Pancreas (tissue), 10 donors: ENCODE data around the gene PAM16. TPM values are rescaled to one million over a fixed set of nuclear protein-coding genes. Genes with fewer than 3 reads are reported as not detected.

Source experiments
- ATAC-seq, 4 donors: fragments of 200-7000 bp; cut with Tn5 transposase; one replicate each; pipeline versions ENCODE4 v1.8.0 to v1.9.1; 2020; ENCODE audit warnings: mild to moderate bottlenecking in 4 of 4, moderate library complexity in 4 of 4
- DNase-seq, 6 donors: peaks; one replicate each; pipeline ENCODE4 v3.0.0-alpha.2; 2020
- FAIRE-seq: peaks from 2 replicates; lab custom pipeline; 2012; peaks lifted over from hg19 to GRCh38; lab: Jason Lieb, UNC
- H3K27ac ChIP-seq, 4 donors: fragments of 200-600 bp; sonication (generic); 1 replicate in 3 of 4; 2 replicates in 1 of 4; pipeline versions ENCODE4 v1.5.0 to v1.8.0; 2020
- H3K27me3 ChIP-seq, 4 donors: fragments of 200-600 bp; one replicate each; pipeline ENCODE4 v1.8.0; 2021
- H3K36me3 ChIP-seq, 3 donors: fragments of 200-600 bp; sonication (generic) in 1 of 3; one replicate each; pipeline versions ENCODE4 v1.5.0 to v1.8.0; 2020 to 2021
- H3K4me1 ChIP-seq, 3 donors: fragments of 200-600 bp; one replicate each; pipeline ENCODE4 v1.8.0; 2021
- H3K4me3 ChIP-seq, 4 donors: fragments of 200-600 bp; sonication (generic) in 2 of 4; one replicate each; pipeline versions ENCODE4 v1.5.0 to v1.8.0; 2020 to 2021
- H3K9me3 ChIP-seq, 4 donors: fragments of 200-600 bp; one replicate each; pipeline ENCODE4 v1.8.0; 2021
- WGBS, 2 donors: extraction: QIAGEN DNeasy Blood & Tissue Kit; methylation state at CpG; one replicate each; pipeline ENCODE4 v1.1.7; 2013; 5-methylcytosine and 5-hydroxymethylcytosine counted together
- intact Hi-C, 3 donors: fragments of 100-400 bp; cut with DNase I; formaldehyde crosslinking; loops; one replicate each; pipeline versions ENCODE4 v1.11.1 to v1.14.2; 2022
- polyA plus RNA-seq, 2 donors: library from polyadenylated mRNA; stranded (reverse); fragments of 200-250 nt; gene quantifications; one replicate each; pipeline ENCODE4 v1.2.3, GENCODE V29; 2013
- total RNA-seq, 6 donors: library from RNA; stranded (reverse); fragmentation: NEBNext Ultra II Directional in 4 of 6; extraction: Animal tissue kit (Norgen Biotek cat#: 25700) in 4 of 6; gene quantifications; one replicate each; pipeline versions ENCODE4 v1.2.1 to v1.2.4, GENCODE V29; 2021 to 2023
- TF ChIP-seq, protein P1 (sequence below), 4 donors: fragments of 200-600 bp; sonication (generic) in 3 of 4; IDR thresholded peaks; one replicate each; pipeline versions ENCODE4 v1.5.0 to v1.8.0; 2021; ENCODE audit warnings: antibody characterized with exemption in 4 of 4
- donor health status: healthy with polysubstance abuse.
- donor health status: DM: no; HTN: no; CAD: no; lungs with moderate emphysema.
- donor health status: DM: no; HTN: no; CAD: no.
- donor health status: control.
- donor health status: control.
- donor health status: Bipolar disorder and iron deficiency.
- donor health status: DM: yes; HTN: yes; CAD: no.
- donor health status: DM: no; HTN: no; CAD: no.
- donor health status: DM: no; HTN: no; CAD: no.
- donor health status: DM: yes; HTN: yes; CAD: no.

The PAM16 gene
- total and polyA plus RNA-seq, 8 donors = 12.2 to 106 (median 27.2) TPM

DNA sequence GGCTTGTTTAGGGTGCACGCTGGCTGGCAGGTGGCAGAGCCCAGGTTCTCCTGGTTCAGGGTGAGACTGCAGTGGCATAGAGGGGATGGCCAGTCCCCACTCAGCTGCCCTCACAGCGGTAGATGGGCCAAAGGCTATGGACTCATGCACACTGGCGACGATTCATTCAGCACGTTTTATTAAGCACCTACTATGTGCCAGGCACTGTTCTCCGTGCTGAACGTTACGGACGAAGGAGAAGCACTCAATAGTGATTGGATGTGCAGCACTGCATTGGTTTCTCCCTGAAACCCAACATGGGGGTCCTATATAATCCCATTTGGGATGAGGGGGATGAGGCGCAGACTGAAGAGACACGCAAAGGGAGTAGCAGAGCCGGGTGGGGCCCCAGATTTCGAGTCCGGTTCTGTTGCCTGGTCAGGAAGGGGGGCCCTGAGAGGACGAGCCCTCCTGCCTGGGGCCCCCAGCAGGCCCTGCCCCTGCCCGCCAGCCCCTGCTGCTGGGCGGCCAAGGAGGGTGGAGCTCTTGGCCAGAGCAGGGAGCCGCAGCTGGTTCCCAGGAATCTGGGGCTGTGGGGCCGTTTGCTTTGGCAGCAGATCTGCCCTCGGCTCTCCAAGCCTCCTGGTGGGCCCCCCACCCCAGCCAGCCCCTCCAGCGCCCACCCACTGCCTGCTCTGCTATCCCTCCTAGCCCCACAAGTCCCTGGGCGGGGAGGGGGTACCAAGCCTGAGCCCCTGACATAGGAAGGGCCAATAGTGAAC is 26.4 kb downstream of the PAM16 start:
- no peaks in the 10 kb centered on the region for H3K9me3 ChIP-seq
- TF ChIP-seq, protein P1, sequence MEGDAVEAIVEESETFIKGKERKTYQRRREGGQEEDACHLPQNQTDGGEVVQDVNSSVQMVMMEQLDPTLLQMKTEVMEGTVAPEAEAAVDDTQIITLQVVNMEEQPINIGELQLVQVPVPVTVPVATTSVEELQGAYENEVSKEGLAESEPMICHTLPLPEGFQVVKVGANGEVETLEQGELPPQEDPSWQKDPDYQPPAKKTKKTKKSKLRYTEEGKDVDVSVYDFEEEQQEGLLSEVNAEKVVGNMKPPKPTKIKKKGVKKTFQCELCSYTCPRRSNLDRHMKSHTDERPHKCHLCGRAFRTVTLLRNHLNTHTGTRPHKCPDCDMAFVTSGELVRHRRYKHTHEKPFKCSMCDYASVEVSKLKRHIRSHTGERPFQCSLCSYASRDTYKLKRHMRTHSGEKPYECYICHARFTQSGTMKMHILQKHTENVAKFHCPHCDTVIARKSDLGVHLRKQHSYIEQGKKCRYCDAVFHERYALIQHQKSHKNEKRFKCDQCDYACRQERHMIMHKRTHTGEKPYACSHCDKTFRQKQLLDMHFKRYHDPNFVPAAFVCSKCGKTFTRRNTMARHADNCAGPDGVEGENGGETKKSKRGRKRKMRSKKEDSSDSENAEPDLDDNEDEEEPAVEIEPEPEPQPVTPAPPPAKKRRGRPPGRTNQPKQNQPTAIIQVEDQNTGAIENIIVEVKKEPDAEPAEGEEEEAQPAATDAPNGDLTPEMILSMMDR (IDR thresholded peaks at IDR 0.05) = no peak
- ATAC-seq (no peak), DNase-seq (peak in 2 of 6 donors; percentile 52 to 66), FAIRE-seq (no peak)
- no peaks in the 10 kb centered on the region for H3K27me3 ChIP-seq
- intact Hi-C loops = no loop called here
- 75 to 78% methylated on average over 22 of the region's 22 CpGs for WGBS, 2 donors
- no peaks in the 10 kb centered on the region for H3K36me3 ChIP-seq
- no peak overlapping the region for H3K4me3 ChIP-seq
- H3K27ac ChIP-seq = peak overlapping the region; percentile 76 to 91 (median 84)
- peaks cover 15 to 34% (median 16%) of the 10 kb centered on the region in 3 donors for H3K4me1 ChIP-seq

DNA sequence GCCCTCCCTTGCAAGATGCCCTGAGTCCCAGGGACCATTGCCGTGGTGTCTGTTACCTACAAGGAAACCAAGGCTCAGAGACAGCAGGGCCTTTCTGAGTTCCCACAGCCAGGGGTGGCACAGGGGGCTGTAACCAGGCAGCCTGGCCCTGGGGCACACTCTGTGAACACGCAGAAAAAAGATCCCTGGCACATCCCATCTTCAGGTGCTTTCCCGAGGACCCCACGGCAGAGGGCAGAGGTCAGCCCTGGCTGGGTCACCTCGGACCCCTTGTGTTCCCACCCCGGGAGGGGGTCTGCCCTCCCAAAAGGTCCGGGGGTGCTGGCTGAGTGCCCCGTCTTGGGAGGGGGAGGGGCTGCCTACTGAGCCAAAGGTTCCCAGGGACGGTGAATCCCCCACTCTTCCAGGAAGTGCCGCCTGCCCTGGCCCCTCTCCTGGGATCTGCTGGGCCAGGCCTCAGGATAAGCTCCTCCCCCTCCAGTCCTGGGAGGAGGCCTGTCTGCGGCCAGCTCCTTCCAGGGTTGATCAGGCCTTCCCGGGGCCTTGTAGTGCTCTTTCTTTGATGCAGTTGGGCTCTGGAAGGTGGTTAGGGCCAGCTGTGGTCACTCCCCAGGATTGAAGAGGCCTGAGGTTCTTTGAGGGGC is 27.2 kb downstream of the PAM16 start:
- H3K4me3 ChIP-seq = no peak overlapping the region
- no peaks in the 10 kb centered on the region for H3K36me3 ChIP-seq
- no peaks in the 10 kb centered on the region for H3K9me3 ChIP-seq
- DNase-seq (peak; percentile 68 to 83 (median 76)), FAIRE-seq (no peak), ATAC-seq (peak; percentile 58 to 77 (median 66))
- no peaks in the 10 kb centered on the region for H3K27me3 ChIP-seq
- peaks cover 15 to 32% (median 16%) of the 10 kb centered on the region in 3 donors for H3K4me1 ChIP-seq
- H3K27ac ChIP-seq = peak overlapping the region; percentile 76 to 91 (median 84)
- TF ChIP-seq, protein P1 (IDR thresholded peaks at IDR 0.05) = no peak
- WGBS, 2 donors = 14 to 28% methylated on average over 12 of the region's 12 CpGs
- intact Hi-C loops = no loop called here

- H3K4me1 ChIP-seq = peaks cover 10 to 25% (median 17%) of the 10 kb centered on the region in 3 donors
Measured at GRCh38 chr16:4323071-4323844, 27.9 kb downstream of the PAM16 start.

DNA sequence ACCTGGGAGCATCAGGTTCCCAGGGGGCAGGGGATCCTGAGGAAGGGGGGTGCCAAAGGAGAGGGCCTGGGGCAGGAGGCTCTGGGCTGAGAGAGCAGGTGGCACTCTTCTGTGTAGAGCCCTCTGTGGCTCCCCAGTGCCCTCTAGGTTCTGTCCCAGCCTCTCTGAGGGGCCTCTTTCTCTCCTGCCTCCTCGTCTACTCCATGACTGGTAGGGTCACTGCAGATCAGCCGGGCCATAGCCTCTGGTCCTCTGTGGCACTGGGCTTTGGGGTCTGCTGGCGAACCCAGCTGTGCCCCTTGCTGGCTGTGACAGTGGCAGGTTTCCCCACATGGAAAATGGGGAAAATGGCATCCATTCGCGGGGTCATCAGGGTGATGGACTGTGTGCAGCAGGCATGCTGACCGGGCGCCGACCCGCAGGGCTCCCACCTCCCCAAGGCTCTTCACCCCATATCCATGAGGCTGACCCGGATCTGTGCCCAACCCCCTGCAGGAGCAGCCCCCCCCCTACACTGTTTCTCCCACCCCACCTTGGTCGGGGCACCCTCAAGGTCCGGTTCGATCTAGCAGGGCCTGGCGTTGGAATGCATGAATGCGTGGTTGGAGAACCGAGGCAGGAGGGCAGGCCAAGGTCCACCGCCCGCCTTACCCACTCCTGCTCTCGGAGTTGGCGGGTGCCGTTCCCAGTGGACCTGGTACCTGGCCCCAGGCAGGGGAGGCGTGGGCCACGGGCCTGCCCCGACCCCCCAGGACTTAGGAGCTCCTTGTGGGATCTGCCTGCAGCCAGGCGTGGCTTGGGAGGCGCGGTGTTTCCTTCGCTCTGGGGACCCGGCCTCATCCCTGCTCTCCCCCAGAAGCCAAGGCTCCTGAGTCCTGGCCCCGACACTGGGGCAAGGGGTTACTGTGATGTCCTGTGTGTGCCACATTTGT is 28.7 kb downstream of the PAM16 start:
- H3K4me1 ChIP-seq = peaks cover 10 to 29% (median 26%) of the 10 kb centered on the region in 3 donors
- intact Hi-C loops = no loop called here
- H3K27ac ChIP-seq = peak overlapping the region; percentile 36 to 91 (median 84)

More at GRCh38 chr16:4323071-4323844, 27.9 kb downstream of the PAM16 start:
- Histone ChIP-seq H3K4me3 (no peak overlapping the region), H3K9me3 (no peaks in the 10 kb centered on the region), H3K27ac (peak overlapping the region; percentile 76 to 91 (median 84)), H3K36me3 (no peaks in the 10 kb centered on the region), H3K27me3 (no peaks in the 10 kb centered on the region)
- TF ChIP-seq, protein P1 (IDR thresholded peaks at IDR 0.05) = no peak
- 22 to 52% methylated on average over 17 to 21 of the region's 21 CpGs for WGBS, 2 donors
- intact Hi-C loops = no loop called here
- ATAC-seq (peak; percentile 35 to 51 (median 42)), DNase-seq (peak; percentile 51 to 76 (median 64)), FAIRE-seq (no peak)

More for the DNA sequence above, 28.7 kb downstream of the PAM16 start:
- TF ChIP-seq, protein P1 (IDR thresholded peaks at IDR 0.05) = no peak
- ATAC-seq (no peak), FAIRE-seq (no peak), DNase-seq (peak in 4 of 6 donors; percentile 11 to 76 (median 38))
- Histone ChIP-seq H3K27me3 (no peaks in the 10 kb centered on the region), H3K9me3 (no peaks in the 10 kb centered on the region), H3K4me3 (no peak overlapping the region), H3K36me3 (no peaks in the 10 kb centered on the region)
- 79 to 81% methylated on average over 29 to 30 of the region's 30 CpGs for WGBS, 2 donors
